Ovary (tissue), 10 donors: ENCODE results near the gene INTS7. TPM values are rescaled to one million over a fixed set of nuclear protein-coding genes. Genes with fewer than 3 reads are reported as not detected.

Experiments
- DNase-seq, 5 donors: peaks; one replicate each; pipeline ENCODE4 v3.0.0-alpha.2; 2019 to 2020
- H3K27ac ChIP-seq, 2 donors: fragments of 200-600 bp; one replicate each; pipeline versions ENCODE4 v1.5.1 to v1.8.0; 2019 to 2022
- H3K27me3 ChIP-seq: fragments of 200-600 bp; one replicate; pipeline ENCODE4 v1.8.0; 2022
- H3K36me3 ChIP-seq: fragments of 200-600 bp; sonication (generic); one replicate; pipeline ENCODE4 v1.5.1; 2019
- H3K4me1 ChIP-seq: one replicate; pipeline ENCODE4 v1.8.1; 2013; ENCODE audit warnings: mild to moderate bottlenecking, moderate library complexity; ENCODE audit not compliant: insufficient read depth
- H3K4me3 ChIP-seq: fragments of 200-600 bp; sonication (generic); one replicate; pipeline ENCODE4 v1.5.1; 2017
- H3K9me3 ChIP-seq, 2 donors: fragments of 200-600 bp in 1 of 2; sonication (generic) in 1 of 2; one replicate each; pipeline versions ENCODE4 v1.5.1 to v1.8.1; 2013 to 2019; ENCODE audit warnings: mild to moderate bottlenecking in 1 of 2, moderate library complexity in 1 of 2
- EP300 ChIP-seq: sonication (generic); formaldehyde crosslinking; IDR thresholded peaks from one replicate; pipeline ENCODE4 v1.6.1; 2017; ENCODE audit warnings: antibody characterized with exemption
- POLR2A ChIP-seq: fragments of 450-650 bp; IDR thresholded peaks from one replicate; pipeline ENCODE4 v1.6.1; 2017; ENCODE audit warnings: antibody characterized with exemption, mild to moderate bottlenecking, moderate library complexity
- WGBS, 3 donors: extraction: QIAGEN DNeasy Blood & Tissue Kit in 1 of 3; methylation state at CpG; one replicate each; pipeline versions ENCODE4 v1.1.5 to v1.1.7; 2013 to 2017; 5-methylcytosine and 5-hydroxymethylcytosine counted together
- intact Hi-C, 4 donors: fragments of 100-400 bp; cut with DNase I; formaldehyde crosslinking; loops; one replicate each; pipeline versions ENCODE4 v1.11.0 to v1.15.1; 2022 to 2023
- long read RNA-seq, 3 donors: library from polyadenylated mRNA in 2 of 3; unstranded in 2 of 3; transcript quantifications; one replicate each; pipeline ENCODE4 v2.0.0 and lab custom pipeline, GENCODE V29; 2021 to 2026
- polyA plus RNA-seq, 2 donors: library from polyadenylated mRNA; stranded (reverse); fragments of 200-250 nt in 1 of 2; fragments of 350-450 nt in 1 of 2; fragmentation: Illumina TruSeq in 1 of 2; extraction: RNeasy Lipid Tissue Mini Kit (QIAGEN cat#74804) in 1 of 2; gene quantifications; one replicate each; pipeline ENCODE4 v1.2.3, GENCODE V29; 2013 to 2014
- total RNA-seq, 7 donors: library from RNA; depleted of rRNA in 2 of 7; stranded (reverse); fragments of >200 nt in 2 of 7; fragmentation: NEBNext Ultra II Directional in 3 of 7; extraction: Animal tissue kit (Norgen Biotek cat#: 25700) in 3 of 7; gene quantifications; one replicate each; pipeline versions ENCODE4 v1.1.0 to v1.2.4, GENCODE V29; 2016 to 2023
- TF ChIP-seq, protein P1 (sequence below), 3 donors: fragments of 450-650 bp in 2 of 3; fragments of 200-600 bp in 1 of 3; IDR thresholded peaks; one replicate each; pipeline versions ENCODE4 v1.5.1 to v1.8.0; 2016 to 2022; ENCODE audit warnings: antibody characterized with exemption in 3 of 3, mild to moderate bottlenecking in 1 of 3
- donor health status: DM: no; HTN: no; CAD: no; lungs with moderate emphysema.
- donor health status: DM: no; HTN: no; CAD: no.
- donor health status: Bipolar disorder and iron deficiency.
- donor health status: DM: yes; HTN: yes; CAD: no.
- donor health status: DM: no; HTN: no; CAD: no.
- donor health status: DM: yes; HTN: yes; CAD: no.

The INTS7 gene, protein sequence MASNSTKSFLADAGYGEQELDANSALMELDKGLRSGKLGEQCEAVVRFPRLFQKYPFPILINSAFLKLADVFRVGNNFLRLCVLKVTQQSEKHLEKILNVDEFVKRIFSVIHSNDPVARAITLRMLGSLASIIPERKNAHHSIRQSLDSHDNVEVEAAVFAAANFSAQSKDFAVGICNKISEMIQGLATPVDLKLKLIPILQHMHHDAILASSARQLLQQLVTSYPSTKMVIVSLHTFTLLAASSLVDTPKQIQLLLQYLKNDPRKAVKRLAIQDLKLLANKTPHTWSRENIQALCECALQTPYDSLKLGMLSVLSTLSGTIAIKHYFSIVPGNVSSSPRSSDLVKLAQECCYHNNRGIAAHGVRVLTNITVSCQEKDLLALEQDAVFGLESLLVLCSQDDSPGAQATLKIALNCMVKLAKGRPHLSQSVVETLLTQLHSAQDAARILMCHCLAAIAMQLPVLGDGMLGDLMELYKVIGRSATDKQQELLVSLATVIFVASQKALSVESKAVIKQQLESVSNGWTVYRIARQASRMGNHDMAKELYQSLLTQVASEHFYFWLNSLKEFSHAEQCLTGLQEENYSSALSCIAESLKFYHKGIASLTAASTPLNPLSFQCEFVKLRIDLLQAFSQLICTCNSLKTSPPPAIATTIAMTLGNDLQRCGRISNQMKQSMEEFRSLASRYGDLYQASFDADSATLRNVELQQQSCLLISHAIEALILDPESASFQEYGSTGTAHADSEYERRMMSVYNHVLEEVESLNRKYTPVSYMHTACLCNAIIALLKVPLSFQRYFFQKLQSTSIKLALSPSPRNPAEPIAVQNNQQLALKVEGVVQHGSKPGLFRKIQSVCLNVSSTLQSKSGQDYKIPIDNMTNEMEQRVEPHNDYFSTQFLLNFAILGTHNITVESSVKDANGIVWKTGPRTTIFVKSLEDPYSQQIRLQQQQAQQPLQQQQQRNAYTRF
- total RNA-seq (10 to 100 TPM in 1 of 7 donors, 1 to 10 TPM in 6; 5.1 to 19.1 (median 7.0) TPM), polyA plus RNA-seq (1 to 10 TPM; 4.0 to 7.8 TPM)
- long read RNA-seq, donor 1, full-length matches to known transcripts: 1 of 7 reads
- long read RNA-seq, donor 1, partial matches to known transcripts: 3 of 7 reads
- long read RNA-seq, donor 1, other reads (novel, unspliced or antisense): 3 of 7 reads
- long read RNA-seq, donor 2, full-length matches to known transcripts: 3 of 16 reads
- long read RNA-seq, donor 2, partial matches to known transcripts: 13 of 16 reads
- long read RNA-seq, donor 2, other reads (novel, unspliced or antisense): 0 of 16 reads
- long read RNA-seq, donor 3, full-length matches to known transcripts: 5 of 9 reads
- long read RNA-seq, donor 3, partial matches to known transcripts: 2 of 9 reads
- long read RNA-seq, donor 3, other reads (novel, unspliced or antisense): 2 of 9 reads

DNA sequence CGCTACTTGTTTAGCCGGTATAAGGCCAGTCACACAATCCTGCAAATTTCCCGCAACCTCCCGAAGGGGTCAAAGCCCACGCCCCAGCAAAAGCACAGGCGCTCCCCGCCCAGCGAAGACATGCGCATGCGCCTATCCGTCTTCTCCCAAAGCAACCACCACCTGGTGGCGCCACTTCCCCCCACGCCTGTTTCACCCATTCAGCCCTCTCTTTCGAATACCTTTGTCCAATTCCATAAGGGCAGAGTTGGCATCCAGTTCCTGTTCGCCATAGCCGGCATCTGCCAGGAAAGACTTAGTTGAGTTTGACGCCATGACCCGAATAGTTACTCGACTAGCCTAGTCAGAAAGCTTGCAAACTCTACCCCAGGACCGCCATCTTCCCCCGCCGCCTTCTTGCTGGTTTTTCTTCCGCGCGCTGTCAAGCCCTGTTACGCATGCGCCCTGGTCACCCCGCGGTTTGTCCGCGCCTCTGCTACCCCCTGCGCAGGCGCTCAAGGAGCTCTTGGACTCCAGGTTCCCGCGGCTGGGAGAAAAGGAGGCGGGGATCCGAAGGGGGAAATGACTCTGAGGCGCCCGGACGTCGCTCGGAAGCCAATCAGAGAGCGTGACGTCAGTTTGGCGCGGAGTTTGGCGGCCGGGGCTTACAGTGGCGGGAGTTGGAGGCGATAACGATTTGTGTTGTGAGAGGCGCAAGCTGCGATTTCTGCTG is at the start of gene INTS7, which contains the start of gene DTL:
Gene INTS7 (minus strand): TSS at position 435 of the 712 bp plus-strand sequence. CDS start 120 bp downstream, at position 315.
Gene DTL (plus strand): TSS at position 626 of the 712 bp plus-strand sequence. CDS start 143 bp downstream, outside the sequence.
- Histone ChIP-seq H3K4me1 (peaks cover 2% of the 10 kb centered on the region), H3K4me3 (peak within 1 kb of the TSS; percentile 57), H3K9me3 (no peaks in the 10 kb centered on the region), H3K27me3 (no peaks in the 10 kb centered on the region), H3K27ac (peak within 1 kb of the TSS; percentile 41 to 60), H3K36me3 (no peaks in the 10 kb centered on the region)
- TF ChIP-seq POLR2A: peak; percentile 45
- no peak for TF ChIP-seq EP300
- TF ChIP-seq, protein P1, sequence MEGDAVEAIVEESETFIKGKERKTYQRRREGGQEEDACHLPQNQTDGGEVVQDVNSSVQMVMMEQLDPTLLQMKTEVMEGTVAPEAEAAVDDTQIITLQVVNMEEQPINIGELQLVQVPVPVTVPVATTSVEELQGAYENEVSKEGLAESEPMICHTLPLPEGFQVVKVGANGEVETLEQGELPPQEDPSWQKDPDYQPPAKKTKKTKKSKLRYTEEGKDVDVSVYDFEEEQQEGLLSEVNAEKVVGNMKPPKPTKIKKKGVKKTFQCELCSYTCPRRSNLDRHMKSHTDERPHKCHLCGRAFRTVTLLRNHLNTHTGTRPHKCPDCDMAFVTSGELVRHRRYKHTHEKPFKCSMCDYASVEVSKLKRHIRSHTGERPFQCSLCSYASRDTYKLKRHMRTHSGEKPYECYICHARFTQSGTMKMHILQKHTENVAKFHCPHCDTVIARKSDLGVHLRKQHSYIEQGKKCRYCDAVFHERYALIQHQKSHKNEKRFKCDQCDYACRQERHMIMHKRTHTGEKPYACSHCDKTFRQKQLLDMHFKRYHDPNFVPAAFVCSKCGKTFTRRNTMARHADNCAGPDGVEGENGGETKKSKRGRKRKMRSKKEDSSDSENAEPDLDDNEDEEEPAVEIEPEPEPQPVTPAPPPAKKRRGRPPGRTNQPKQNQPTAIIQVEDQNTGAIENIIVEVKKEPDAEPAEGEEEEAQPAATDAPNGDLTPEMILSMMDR (IDR thresholded peaks at IDR 0.05): peak; percentile 94 to 100 (median 97)
- 0% methylated on average over 53 of the region's 53 CpGs for WGBS, 3 donors
- intact Hi-C loops: loop anchor here in 1 of 4 donors (10.0 kb wide), 1 partner anchor 360 kb away; the partner anchor contains the start of gene NEK2
- DNase-seq: peak; percentile 98 to 99 (median 98)

DNA sequence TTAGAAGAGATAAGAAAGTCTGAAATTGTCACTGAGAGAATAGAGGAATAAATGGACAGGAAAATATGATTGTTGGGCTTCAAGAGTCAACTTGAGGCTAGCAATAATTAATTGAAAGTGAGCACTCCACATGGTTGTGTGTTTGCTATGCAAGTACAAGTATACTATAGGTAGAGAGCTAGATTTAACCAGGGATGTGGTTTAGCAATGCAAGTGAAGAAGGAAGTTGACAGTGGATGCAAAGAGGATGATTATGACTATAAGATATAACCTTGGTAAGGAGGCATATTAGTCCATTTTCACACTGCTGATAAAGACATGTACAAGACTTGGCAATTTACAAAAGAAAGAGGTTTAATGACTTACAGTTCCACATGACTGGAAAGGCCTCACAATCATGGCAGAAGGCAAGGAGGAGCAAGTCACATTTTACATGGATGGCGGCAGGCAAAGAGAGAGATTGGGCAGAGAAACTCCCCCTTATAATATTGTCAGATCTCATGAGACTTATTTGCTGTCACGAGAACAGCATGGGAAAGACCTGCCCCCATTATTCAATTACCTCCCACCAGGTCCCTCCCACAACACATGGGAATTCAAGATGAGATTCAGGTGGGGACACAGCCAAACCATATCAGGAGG is 47.5 kb upstream of the INTS7 start:
- Histone ChIP-seq H3K27me3 (no peaks in the 10 kb centered on the region), H3K9me3 (no peaks in the 10 kb centered on the region), H3K4me1 (no peaks in the 10 kb centered on the region), H3K27ac (no peak overlapping the region), H3K4me3 (no peak overlapping the region), H3K36me3 (no peaks in the 10 kb centered on the region)
- intact Hi-C loops: no loop called here
- DNase-seq: no peak
- 93 to 96% (median 95%) methylated on average over 2 of the region's 2 CpGs for WGBS, 3 donors
- TF ChIP-seq, protein P1 (IDR thresholded peaks at IDR 0.05): no peak
- no peak for TF ChIP-seq EP300
- no peak for TF ChIP-seq POLR2A

DNA sequence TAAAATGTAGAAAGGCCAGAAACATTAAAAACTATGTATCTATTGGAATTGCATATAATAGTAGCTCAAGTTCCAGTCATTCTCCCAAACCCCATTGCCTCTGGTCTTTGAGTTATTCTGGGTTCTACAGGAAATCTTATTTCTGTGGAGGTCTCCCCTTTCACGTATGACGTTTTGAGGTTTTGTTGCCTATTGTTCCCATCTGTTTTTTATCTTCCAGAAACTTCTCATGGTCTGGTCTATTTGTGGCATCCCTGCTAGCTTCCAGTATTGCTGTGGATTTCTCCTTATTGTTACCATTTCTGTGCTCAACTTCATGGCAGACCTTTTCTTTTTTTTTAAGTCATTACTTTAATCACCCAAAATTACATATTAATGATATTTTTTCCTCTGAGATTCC is 43.5 kb upstream of the INTS7 start:
- Histone ChIP-seq H3K36me3 (no peaks in the 10 kb centered on the region), H3K9me3 (no peaks in the 10 kb centered on the region), H3K27ac (no peak overlapping the region), H3K4me1 (no peaks in the 10 kb centered on the region), H3K4me3 (no peak overlapping the region), H3K27me3 (no peaks in the 10 kb centered on the region)
- TF ChIP-seq EP300 (no peak), POLR2A (no peak)
- TF ChIP-seq, protein P1 (IDR thresholded peaks at IDR 0.05): no peak
- intact Hi-C loops: no loop called here
- no peak for DNase-seq
- WGBS, 3 donors: 81 to 87% (median 86%) methylated on average over 2 of the region's 2 CpGs
